Stimulated activated CD4-positive, alpha-beta T cell treated with anti-CD3 and anti-CD28 coated beads, TNF-alpha, amount 100 ng/mL, for 48 hours (primary cell): ENCODE measurements around the gene WSB2.
"Not testable (repeated sequence)": the region's sequence is repeated elsewhere in the genome, so short reads cannot be mapped to it uniquely, and the experiment has no call there.

Experiments
- DNase-seq, 3 donors: peaks; one replicate each; pipeline ENCODE4 v3.0.0-alpha.2; 2020; ENCODE audit warnings: low read depth in 3 of 3

WSB2 gene

GRCh38 chr12:118061011-118061872 lies at the start of gene WSB2:
Gene WSB2 (minus strand): TSS chr12:118061179. CDS start chr12:118061048, 131 bp downstream.
- DNase-seq = peak in 1 of 3 donors; percentile 48

GRCh38 chr12:118109088-118109487 lies 48.1 kb upstream of the WSB2 start:
- no peak for DNase-seq

GRCh38 chr12:118107694-118108093 lies 46.7 kb upstream of the WSB2 start:
- DNase-seq = no peak

GRCh38 chr12:118107011-118107410 lies 46.0 kb upstream of the WSB2 start:
- no peak for DNase-seq

- DNase-seq = peak in 1 of 3 donors; percentile 16
Measured at GRCh38 chr12:118103601-118104382, 42.8 kb upstream of the WSB2 start, which contains the start of gene VSIG10. Gene VSIG10 (minus strand): TSS chr12:118104011. CDS start chr12:118103671, 340 bp downstream.

GRCh38 chr12:118103201-118103600 lies 42.2 kb upstream of the WSB2 start:
- DNase-seq = no peak

GRCh38 chr12:118102609-118103008 lies 41.6 kb upstream of the WSB2 start:
- DNase-seq = no peak

- DNase-seq = no peak
Measured at GRCh38 chr12:118102070-118102469, 41.1 kb upstream of the WSB2 start.

GRCh38 chr12:118101051-118101450 lies 40.1 kb upstream of the WSB2 start:
- no peak for DNase-seq

GRCh38 chr12:118098911-118099671 lies 38.1 kb upstream of the WSB2 start:
- DNase-seq = no peak

GRCh38 chr12:118098401-118098800 lies 37.4 kb upstream of the WSB2 start:
- no peak for DNase-seq

GRCh38 chr12:118094039-118094438 lies 33.1 kb upstream of the WSB2 start:
- DNase-seq = no peak

GRCh38 chr12:118089782-118090181 lies 28.8 kb upstream of the WSB2 start:
- no peak for DNase-seq

- DNase-seq = no peak
Measured at GRCh38 chr12:118082161-118082560, 21.2 kb upstream of the WSB2 start.

GRCh38 chr12:118081521-118081920 lies 20.5 kb upstream of the WSB2 start:
- not testable (repeated sequence) for DNase-seq

GRCh38 chr12:118073768-118074167 lies 12.8 kb upstream of the WSB2 start:
- DNase-seq = no peak

- no peak for DNase-seq
Measured at GRCh38 chr12:118070650-118071049, 9.7 kb upstream of the WSB2 start.

GRCh38 chr12:118068445-118068844 lies 7.5 kb upstream of the WSB2 start:
- DNase-seq = no peak

- no peak for DNase-seq
Measured at GRCh38 chr12:118065380-118065779, 4.4 kb upstream of the WSB2 start.

- no peak for DNase-seq
Measured at GRCh38 chr12:118064608-118065007, 3.6 kb upstream of the WSB2 start.

GRCh38 chr12:118063576-118064391 lies 2.8 kb upstream of the WSB2 start:
- DNase-seq = no peak
